NOMO-1 treated with DMSO at 0.1 percent for 48 hours (cell line): ENCODE data around the gene PHF19.

Source experiments
- DNase-seq: peaks from one replicate; lab custom pipeline; 2025; ENCODE audit not compliant: unreplicated experiment; lab: John Stamatoyannopoulos, UW

The PHF19 gene

DNA sequence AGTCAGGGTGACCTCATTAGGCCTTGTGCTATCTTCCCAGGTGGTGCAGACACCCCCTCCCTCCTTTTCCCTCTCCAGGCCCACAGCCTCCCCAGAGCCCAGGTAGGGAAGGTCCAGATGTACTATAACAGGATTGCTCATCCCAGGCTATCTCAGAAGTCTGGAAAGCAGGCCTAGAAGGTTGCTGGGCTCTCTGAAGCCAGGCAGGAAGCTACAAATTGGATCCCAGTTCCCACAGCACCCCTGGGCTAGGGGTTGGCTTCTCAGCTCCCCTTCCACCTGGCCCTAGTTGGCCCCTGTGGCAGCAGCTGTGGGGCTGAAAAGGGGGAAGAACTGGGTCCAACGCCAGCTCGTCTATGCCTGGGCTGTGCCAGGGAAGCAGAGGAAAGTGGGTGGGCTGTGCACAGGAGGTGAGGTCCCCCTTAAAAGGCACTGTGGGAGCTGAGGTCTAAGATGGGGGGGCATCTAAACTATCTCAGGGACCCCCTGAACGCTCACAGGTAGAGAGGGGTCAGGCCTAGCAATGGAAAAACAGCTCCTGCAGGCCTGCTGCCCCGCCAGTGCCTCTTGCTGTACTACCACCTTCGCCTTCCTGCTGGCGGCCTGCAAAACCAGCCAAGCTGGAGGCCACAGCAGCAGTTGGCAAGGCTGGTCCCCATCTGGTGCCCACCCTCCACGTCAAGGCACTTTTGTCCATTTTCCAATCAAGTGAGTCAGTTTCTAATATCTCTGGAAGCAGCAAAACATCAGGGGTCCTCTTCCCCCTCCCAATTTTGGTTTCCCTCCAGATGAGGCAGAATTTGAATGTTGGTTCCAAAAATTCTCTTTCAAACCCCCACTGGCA is 20.9 kb downstream of the PHF19 start:
- no peak for DNase-seq

DNA sequence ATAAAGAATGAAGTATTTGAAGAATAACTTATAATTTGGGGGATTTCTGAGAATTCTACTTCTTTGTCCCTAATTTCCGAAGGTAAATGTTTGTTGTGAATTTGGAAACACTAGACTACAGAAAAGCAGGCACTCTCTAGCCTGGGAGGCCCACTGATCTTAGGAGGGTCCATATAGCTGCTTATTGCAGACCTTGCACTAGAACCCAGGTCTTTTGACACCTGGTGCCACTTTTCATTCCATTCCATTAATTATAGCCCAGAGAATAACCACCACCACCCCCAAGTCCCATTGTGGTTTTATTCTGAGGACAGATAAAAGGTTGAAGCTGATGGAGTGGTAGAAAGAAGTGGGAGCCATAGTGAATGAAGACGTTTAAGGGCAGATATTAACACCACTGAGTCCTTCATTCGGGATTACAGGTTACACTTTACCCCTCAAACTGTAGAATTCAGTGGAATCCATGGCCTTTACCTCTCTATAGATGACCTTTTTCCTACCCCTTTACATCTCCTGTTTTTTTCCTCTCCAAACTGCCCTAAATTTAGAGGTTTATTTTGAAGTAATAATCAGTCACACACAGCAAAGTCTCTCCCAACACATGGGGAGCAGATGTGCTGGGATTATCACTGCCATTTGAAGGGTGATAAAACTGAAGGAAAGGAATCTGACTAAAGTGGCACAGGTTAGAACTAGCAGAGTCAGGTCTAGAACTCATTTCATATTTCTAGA is 22.2 kb downstream of the PHF19 start:
- DNase-seq, result no peak

DNA sequence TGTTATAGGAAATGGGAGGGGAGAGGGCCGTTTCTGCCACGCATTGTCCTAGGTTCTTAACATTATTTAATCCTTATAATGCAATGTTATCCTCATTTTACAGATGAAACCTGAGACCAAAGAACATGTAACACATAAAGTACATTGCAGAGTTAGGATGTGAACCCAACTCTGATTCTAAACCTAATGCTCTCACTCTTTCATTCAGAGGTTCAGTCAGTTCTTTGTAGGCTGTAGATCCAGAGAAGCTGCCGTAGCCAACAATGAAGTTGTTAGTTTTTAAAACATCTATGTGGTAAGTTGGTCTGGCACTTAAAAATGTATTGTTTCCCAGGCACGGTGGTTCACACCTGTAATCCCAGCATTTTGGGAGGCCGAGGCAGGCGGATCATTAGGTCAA is 23.8 kb downstream of the PHF19 start:
- no peak for DNase-seq

DNA sequence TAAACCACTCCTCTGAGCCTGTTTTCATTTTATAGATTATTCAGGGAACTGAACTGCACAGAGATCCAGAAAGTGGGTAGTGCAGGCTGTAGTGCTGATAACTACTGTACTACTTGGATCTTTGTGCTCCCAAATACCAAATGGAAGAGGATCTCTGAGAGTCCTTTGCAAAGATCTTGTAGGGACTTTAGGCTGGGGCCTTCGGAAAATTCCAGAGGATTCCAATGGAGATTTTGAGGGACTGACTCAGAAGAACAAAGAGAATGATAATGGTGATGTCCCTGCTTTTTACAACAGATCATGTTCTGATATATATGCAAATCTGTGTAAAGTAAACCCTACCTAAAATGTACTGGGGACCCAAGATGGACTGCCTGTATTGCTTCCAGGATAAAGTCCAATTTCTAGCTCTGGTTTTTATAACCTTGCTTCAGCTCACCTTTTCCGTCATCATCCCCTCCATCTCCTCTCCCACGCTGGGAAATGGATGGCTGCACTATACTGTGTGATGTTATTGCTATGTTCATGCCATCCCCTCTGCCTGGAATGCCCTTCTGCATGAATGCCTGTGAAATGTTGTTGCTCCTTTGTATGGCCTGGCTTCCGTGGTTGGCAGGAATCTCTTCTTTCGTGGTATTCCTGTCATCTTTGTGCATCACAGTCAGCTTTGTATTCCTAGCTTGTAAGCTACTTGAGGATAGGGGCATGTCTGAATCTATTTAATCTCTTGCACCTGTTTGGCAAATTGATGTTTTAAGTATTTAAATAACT is 24.6 kb downstream of the PHF19 start:
- no peak for DNase-seq

DNA sequence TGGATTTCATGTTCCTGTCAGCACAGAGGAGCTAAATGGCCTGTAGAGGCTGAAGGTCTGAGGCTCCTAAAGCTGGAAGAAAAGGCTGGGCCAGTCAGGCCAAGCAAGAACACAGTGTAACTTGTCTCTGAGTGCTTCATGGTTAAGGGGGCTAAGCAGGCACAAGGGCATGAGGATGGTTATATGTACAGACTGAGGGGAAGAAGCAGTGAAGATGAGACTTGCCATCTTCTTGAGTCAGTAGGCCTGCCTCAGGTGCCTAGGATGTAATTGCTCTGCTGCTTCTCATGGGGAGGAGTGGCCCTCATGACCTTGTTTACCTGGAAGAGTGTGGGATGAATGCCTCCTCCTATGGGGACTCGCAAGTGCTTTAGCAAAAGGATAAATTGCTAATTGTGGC is 25.5 kb downstream of the PHF19 start:
- no peak for DNase-seq

DNA sequence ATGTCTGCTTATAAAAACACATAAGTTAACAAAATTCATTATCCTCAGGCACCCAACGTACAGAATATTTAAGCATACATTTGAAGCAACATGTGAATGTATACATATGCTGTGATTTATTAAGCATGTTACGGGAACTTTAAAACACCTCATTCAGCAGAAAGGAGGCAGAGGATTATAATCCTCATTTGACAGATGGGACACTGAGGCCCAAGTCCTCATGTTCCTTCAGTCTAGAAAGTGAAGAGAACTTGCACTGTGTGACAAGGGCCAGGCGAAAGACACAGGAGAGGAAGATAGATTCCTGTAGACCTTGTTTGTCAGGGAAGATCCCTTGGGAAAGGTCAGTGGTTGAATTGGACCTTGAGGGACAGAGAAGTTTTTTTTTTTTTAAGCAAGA is 26.7 kb downstream of the PHF19 start:
- DNase-seq, result no peak

DNA sequence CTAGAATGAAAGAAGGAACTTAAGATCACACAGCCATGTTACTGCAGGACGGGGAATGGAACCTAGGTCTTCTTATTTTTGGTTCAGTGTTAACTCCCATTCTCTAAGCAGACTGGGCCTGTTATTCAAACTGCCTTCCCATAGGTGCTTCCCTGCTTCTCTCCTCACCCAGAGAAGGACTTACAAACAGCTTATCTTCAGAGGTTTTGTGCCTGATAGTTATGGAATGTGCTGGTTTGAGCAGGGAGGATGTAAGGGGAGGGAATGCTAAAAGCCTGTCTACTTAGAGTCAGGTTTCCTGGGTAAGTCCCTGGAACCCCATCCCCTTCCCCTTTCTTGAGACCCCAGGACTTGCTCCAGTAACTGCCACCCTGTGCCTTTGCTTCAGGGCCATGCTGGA is 30.1 kb downstream of the PHF19 start:
- no peak for DNase-seq

DNA sequence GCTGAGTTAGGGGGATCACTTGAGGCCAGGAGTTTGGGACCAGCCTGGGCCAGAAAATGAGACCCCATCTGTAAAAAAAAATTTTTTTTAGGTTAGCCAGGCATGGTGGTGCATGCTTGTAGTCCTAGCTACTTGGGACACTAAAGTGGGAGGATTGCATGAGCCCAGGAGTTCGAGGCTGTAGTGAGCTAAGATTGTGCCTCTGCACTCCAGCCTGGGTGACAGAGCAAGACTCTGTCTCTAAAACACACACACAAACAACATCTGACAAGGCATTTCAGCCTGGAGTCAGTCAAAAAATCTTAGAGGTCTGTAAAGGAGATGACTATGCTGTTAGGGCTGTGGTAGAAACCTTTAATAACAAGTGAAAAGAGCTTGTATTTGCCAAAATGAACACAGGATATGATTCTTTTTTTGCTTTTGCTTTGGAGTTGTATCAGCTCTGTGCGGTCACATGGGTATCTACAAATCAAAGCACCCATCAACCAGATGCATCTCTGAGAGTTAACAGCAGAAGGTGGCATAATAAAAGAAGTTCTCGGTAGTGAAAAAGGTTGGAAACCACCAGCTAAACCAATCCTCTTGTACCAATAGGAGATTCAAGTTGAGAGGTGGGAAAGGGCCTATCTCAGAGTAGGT is 30.6 kb downstream of the PHF19 start:
- no peak for DNase-seq

DNA sequence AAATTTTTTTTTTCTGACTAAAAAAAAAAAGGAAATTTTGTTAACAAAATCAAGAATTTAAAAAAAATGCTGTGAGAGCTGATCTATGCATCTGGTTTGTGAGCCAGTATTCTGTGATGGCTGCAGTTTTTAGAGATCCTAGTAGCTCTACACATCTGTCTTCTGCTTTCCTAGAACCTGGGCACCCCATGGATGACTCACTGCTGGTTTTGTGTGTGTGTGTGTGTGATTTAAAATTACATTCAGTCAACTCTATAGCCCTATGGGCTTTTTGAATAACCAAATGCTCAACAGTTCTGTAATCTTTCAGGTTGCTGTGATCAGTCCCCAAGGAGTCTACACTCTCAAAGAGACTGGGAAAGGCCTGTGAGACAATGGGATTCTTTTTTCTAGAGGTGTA is 31.7 kb downstream of the PHF19 start:
- DNase-seq, result no peak

DNA sequence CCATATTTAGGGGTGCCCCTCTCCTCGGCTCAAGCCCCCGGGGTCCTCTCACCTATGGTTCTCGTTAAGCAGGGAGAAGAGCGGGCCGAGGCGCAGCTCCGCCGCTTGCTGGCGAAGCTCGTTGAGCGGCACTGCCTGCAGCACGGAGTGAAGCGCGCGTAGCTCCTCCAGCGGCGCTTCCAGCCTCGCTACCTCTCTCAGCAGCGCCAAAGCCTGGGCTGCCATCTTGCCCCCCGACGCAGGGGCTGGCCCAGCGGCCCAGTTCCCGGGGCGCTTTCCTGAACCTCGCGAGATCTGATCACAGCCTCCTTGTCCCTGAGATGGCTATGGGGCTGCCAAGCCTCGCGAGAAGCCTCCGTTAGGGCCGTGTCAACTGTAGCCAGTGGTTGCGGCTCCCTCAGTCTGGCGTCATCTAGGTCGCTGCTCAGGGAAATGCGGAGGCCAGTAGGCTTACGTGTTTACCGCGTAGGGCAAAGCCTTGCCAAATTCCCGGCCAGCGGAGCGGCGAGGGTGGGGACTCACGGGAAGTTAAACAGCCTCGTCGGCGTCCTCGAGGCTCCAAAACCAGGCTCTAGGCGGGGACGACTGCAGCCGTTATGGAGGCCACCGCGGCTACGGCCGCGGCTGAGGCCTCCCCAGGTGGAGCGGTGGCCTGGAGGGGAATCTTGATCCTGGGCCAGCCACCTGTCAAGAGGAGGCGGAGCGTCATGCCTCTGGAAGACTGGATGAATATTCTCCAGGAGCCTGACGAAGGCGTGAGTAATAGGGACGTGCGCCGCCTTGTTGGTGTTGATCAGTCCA is 34.1 kb downstream of the PHF19 start, which contains the start of gene PSMD5:
PSMD5 (minus strand) TSS at position 238 of the 801 bp plus-strand sequence; CDS start at position 225, 13 bp downstream.
- DNase-seq, result peak; percentile 99

DNA sequence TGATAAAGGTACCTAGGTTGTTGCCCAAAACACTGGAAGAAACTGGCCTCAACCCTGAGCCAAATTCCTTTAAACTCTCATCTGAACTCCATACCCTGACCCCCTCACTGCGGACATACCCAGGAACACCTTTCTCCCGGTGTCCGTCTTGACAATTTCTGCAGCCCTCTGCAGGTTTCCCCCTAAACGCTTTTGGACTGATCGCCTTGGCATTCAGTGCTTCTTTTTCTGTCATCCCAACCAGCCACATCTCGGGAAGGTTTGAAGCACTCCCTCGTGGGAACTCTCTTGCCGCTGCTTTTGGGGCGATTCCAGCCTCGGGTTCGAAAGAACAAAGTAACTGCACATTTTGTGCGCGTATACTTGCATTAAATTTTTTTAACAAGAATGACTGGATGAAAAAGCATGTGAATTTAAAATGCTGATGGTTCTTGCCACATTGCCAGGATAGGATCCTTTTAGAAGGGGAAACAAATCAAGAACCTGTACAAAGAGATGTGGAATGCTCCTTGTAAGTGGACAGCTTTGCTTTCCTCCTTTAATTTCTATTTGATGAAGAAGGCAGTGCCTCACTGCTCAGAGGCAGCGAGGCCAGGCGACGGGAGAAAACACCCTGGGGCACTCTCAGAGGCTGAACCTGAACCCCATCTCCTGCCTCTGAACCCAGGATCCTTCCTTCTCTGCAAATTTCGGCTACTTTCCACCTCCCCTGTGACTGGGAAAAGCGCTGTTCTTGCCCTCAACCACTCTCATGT is 34.9 kb downstream of the PHF19 start:
- DNase-seq, result peak; percentile 21

DNA sequence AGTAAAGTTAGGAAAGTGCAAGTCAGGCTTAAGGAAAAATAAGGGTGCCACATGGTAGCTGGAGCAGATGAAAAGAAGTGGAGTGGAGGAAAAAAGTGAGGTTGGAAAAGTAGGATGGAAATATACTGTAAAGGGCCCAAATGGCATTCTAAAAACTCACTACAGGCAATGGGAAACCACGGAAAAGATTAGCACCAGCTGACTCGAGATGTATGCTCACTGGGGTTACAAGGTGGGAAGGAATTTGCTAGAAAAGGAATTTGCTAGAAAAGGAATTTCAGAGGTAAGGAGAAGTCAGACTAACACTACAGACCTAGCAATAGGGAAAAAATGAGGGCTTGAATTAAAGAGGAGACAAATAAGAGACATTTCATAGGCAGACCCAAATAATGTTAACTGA is 37.8 kb downstream of the PHF19 start:
- no peak for DNase-seq

DNA sequence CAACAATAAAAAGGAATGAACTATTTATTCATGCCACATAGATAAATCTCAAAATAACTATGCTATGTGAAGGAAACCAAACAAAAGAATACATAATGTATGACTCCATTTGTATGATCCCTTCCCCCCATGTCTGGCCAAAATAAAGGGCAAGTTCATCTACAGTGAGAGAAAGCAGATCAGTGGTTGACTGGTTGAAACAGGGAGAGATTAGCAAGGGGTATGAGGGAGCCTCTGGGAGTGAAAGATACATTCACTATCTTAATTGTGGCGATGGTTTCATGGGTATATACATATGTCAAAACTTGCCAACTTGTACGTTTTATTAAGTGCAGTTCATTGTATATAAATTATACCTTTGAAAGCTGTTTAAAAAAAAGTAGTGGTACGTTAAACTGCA is 39.1 kb downstream of the PHF19 start:
- no peak for DNase-seq

DNA sequence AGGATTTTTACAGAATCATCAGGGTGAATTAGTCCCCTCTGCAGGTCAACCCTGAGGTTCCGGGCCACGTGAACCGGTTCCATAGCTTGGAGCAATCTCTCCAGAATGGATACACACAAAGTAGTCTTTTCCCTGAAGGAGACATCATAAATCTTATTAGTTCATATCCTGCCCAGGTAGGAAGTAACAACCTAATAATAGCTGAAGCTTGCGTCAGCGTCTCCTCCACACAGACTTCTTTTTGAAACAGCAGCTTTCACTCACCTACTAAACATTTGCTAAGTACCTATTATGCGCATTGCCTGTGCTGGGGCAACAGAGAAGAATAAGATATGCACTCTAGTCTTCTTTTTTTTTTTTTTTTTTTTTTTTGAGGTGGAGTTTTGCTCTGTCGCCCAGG is 43.7 kb downstream of the PHF19 start:
- no peak for DNase-seq

DNA sequence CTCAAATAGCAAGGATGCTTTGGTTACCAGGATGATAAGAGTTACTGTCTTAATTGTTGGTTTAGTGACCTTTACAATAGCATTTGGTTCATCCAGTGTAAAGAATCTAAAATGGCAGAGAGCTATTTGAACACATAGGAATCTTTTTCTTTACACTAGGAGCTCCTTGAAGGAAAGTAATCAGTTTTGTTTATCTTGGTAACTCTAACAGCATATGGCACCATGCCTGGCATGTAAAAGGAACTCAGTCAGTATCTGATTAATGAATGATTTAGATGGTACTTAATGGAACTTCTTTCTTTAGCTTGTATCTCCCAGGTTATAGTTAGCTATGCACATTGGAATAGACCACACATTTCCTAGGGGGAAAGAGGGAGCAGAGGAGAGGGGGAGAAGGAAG is 44.2 kb downstream of the PHF19 start:
- no peak for DNase-seq

DNA sequence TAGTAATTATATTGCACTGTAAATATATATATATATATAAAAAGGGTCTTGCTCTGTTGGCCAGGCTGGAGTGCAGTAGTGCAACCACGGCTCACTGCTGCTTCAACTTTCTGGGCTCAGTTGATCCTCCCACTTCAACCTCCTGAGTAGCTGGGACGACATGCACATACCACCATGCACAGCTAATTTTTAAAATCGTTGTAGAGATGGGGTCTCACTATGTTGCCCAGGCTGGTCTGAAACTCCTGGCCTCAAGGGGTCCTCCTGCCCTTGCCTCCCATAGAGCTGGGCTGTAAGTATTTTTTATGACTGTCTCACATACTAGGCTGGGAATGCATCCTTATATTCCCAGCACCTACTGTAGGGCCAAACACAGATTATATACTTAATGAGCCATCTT is 46.1 kb downstream of the PHF19 start:
- no peak for DNase-seq

DNA sequence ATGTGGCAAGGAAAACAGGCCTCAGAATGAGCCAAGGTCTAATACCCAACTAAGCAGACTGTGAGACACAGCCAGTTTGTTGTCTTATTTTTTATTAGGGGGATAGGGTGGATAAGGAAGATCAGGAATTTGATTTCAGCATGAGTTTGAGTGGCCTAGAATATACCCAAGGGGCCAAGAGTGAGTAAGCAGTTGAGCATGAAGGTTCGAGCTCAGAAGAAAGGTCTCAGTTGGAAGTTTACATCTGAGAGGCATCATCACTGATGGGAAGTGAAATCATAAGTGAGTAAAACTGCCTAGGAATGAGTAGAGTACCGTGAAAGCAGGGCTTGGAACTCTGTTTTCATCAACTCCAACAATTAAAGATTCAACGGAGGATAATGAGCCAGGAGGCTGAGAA is 46.8 kb downstream of the PHF19 start:
- no peak for DNase-seq

DNA sequence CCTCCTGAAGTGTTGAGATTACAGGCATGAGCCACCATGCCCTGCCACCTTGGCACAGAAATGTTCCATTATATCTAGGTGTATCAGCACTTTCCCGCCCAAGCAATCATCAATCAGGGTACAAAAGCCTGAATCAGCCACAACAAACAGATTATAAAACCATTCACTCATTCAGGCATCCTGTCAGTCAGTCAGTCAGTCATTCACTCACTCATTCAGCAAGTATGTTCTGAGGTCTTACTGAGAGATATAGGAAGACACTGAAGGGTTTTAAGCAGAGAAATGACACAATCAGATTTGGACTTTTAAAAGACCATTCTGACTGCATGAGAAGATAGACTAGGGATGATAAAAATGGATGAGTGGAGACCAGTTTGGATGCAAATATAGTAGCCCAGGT is 47.3 kb downstream of the PHF19 start:
- DNase-seq, result no peak

DNA sequence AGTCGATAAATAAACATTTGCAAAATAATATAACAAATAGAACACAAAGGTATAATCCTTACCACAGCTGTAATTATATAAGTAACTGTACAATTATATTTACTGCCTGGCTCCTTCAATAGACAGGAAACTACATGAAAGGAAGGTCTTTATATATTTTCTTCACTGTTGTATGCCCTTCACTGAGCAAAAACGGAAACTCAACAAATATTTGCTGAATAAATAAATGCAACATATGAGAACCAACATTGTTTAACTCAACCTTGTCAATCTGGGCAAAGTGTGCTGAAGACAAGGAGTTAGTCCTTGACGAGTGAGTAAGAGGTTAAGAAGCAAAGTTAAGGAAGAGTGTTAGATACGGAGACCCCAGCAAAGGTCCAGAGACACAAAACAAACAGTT is 56.9 kb downstream of the PHF19 start:
- DNase-seq, result no peak

DNA sequence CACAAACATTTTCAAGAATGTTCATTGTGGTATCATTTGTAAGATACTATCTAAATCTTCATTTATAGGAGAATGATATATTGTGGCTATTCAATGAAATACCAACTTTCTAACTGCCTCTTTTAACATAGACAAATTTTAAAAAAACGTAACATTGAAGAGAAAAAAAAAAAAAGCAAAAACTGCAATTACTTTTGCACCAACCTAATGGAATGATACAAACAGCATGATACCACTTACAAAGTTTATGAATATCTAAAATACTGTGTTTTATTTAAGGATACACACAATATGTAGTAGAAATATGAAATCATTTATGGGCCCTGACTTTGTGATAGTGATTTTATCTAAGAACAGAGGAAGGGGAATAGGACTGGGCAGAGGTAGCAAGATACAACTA is 58.4 kb downstream of the PHF19 start:
- no peak for DNase-seq
